MG63 (cell line): ENCODE data around the gene RAB44. TPM values are rescaled to one million over a fixed set of nuclear protein-coding genes. Genes with fewer than 3 reads are reported as not detected.
"Not testable (repeated sequence)": the region's sequence is repeated elsewhere in the genome, so short reads cannot be mapped to it uniquely, and the experiment has no call there.

Experiments
- DNase-seq: peaks from one replicate; pipeline ENCODE4 v3.0.0-alpha.2; 2020
- H3K27me3 ChIP-seq: fragments of 250-450 bp; sonication (Bioruptor Pico); 2 replicates; pipeline ENCODE4 v1.5.1; 2020; ENCODE audit warnings: mild to moderate bottlenecking, moderate library complexity
- H3K36me3 ChIP-seq: fragments of 250-450 bp; sonication (Bioruptor Pico); 2 replicates; pipeline ENCODE4 v1.5.1; 2020; ENCODE audit warnings: mild to moderate bottlenecking, moderate library complexity
- H3K4me3 ChIP-seq: fragments of 250-450 bp; sonication (Bioruptor Pico); 2 replicates; pipeline ENCODE4 v1.5.1; 2020; ENCODE audit warnings: mild to moderate bottlenecking, moderate library complexity
- H3K9me3 ChIP-seq: fragments of 250-450 bp; sonication (Bioruptor Pico); 2 replicates; pipeline ENCODE4 v1.5.1; 2020; ENCODE audit warnings: mild to moderate bottlenecking, moderate library complexity
- total RNA-seq: library from RNA; depleted of rRNA; stranded (reverse); fragments of >200 nt; shearing (Covaris generic); gene quantifications from 2 replicates; pipeline ENCODE4 v1.2.3, GENCODE V29; 2014; ENCODE audit warnings: low replicate concordance

Gene RAB44
- total RNA-seq, 1 experiment from 2014 or later = not detected

DNA sequence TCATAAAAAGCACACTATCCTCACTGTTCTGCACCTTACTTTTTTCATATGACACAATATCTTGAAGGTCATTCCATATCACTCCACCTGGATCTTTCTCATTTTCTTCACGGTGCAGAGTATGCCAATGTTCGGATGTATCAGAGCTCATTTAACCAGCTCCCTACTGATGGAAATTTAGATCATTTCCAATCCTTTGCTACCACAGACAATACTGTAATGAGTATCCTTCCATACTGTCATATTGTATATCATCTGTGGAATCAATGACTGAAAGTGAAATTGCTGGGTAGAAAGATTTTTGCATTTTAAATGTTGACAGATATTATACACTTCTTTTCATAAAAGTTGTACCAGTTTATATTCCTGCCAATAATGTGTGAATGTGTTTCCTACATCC lies 2.2 kb upstream of the RAB44 start:
- Histone ChIP-seq H3K9me3 (peaks cover 2% of the 10 kb centered on the region; the same call in 1 of the 2 replicates), H3K27me3 (no peaks in the 10 kb centered on the region), H3K36me3 (no peaks in the 10 kb centered on the region), H3K4me3 (no peak overlapping the region)
- DNase-seq = no peak

DNA sequence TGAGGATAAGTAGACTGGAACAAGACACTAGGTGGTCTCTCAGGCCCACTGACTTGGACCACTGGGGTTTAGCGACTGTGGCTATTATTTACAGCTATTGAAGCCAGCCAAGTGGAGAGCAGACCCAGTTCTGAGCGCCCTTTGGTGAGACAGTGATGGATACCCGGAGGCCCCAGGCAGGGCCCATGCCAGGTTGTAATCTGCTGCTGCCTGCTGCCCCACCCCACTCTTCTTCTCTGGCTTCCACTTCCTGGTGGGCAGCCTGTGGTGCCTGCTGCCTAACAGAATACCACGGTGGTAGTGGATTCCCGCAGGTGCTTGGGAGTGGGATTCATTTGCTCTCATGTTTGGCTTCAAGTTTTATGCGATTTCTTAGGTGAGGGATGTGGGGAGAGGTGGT lies 570 bp downstream of the RAB44 start:
- DNase-seq = no peak
- H3K9me3 ChIP-seq = peaks cover 2% of the 10 kb centered on the region; the same call in 1 of the 2 replicates
- H3K27me3 ChIP-seq = no peaks in the 10 kb centered on the region
- H3K4me3 ChIP-seq = no peak overlapping the region
- H3K36me3 ChIP-seq = no peaks in the 10 kb centered on the region

GRCh38 chr6:36698871-36699271 lies 1.2 kb downstream of the RAB44 start:
- no peak for DNase-seq
- H3K27me3 ChIP-seq = no peaks in the 10 kb centered on the region
- no peak overlapping the region for H3K4me3 ChIP-seq
- H3K36me3 ChIP-seq = no peaks in the 10 kb centered on the region
- peaks cover 2% of the 10 kb centered on the region; the same call in 1 of the 2 replicates for H3K9me3 ChIP-seq

GRCh38 chr6:36699348-36699747 lies 1.7 kb downstream of the RAB44 start:
- Histone ChIP-seq H3K27me3 (no peaks in the 10 kb centered on the region), H3K36me3 (no peaks in the 10 kb centered on the region), H3K9me3 (peaks cover 2% of the 10 kb centered on the region; the same call in 1 of the 2 replicates), H3K4me3 (no peak overlapping the region)
- no peak for DNase-seq

DNA sequence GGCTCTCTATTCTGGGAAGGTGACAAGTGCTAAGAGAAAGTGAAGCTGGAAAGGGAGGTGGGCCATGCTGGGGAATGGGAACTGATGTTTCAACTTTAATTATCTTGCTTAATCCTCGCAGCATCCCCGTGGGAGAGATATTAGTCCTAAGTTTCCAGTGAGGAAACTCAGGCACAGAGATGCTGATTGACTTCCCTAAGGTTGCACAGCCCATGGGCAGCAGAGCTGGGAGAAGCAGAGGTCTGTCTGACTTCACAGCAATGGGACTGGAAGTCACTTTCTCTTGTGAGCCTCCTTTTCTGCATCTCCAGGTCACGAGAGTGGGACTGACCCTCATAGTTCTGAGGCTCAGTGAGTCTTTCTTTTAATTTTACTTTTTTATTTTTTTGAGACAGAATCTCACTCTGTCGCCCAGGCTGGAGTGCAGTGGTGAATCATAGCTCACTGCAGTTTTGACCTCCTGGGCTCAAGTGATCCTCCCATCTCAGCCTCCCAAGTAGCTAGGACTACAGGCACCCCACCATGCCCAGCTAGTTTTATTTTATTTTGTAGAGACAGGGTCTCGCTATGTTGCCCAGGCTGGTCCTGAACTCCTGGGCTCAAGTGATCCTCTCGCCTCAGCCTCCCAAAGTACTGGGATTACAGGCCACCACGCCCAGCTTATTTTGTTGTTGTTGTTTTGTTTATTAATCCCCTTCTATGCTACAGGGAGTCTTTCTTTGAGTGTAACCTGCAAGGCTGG lies 2.6 kb downstream of the RAB44 start:
- DNase-seq = no peak
- peaks cover 2% of the 10 kb centered on the region; the same call in 1 of the 2 replicates for H3K9me3 ChIP-seq
- no peaks in the 10 kb centered on the region for H3K27me3 ChIP-seq
- no peak overlapping the region for H3K4me3 ChIP-seq
- H3K36me3 ChIP-seq = no peaks in the 10 kb centered on the region

GRCh38 chr6:36700831-36701230 lies 3.2 kb downstream of the RAB44 start:
- no peak for DNase-seq
- H3K36me3 ChIP-seq = no peaks in the 10 kb centered on the region
- no peak overlapping the region for H3K4me3 ChIP-seq
- H3K27me3 ChIP-seq = no peaks in the 10 kb centered on the region
- H3K9me3 ChIP-seq = peaks cover 2% of the 10 kb centered on the region; the same call in 1 of the 2 replicates

DNA sequence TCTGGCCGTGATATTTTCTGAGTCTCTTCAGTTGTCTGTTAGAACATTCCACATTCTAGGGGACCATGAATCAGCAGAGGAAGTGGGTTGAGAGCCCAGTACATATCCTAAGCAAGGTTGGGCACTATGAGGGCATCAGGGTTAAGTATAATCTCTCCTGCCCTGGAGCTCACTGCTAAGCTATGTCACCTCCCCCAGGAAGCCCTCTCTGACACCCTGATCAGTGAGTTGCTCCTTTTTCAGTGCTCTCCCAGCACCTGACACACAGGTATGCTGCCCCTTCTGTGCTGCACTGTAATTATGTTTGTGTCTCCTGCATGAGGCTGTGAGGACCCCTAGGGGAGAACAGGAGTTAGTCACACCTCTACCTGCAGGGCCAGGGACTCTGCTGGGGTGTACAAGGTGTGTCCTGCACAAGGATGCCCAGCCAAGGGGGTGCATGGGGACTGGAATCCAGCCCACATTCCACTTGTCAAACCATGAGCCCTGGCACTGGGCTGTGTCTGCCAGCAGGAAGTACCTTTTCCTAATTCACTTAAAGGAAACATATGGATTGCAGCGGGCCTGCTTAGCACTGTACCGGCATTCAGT lies 3.9 kb downstream of the RAB44 start:
- Histone ChIP-seq H3K4me3 (no peak overlapping the region), H3K9me3 (peaks cover 2% of the 10 kb centered on the region; the same call in 1 of the 2 replicates), H3K27me3 (no peaks in the 10 kb centered on the region), H3K36me3 (no peaks in the 10 kb centered on the region)
- DNase-seq = no peak

DNA sequence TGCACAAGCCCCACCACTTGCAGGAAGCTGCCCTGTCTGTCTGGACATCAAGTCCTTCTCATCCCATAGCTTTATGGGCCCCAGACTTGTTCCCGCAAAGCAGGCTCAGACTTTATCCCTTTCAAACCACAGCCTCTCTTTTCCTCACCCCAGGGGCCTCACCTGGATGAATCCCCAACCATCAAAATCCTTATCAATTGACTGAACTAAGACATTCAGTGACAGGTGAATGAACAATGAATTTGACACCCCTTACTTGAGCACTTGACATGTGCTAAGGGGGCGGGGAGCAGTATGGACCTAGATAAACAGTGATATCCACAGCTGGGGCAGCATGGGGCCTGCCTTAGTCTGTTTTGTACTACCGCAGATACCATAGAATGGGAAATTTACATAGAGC lies 5.0 kb downstream of the RAB44 start:
- Histone ChIP-seq H3K27me3 (no peaks in the 10 kb centered on the region), H3K36me3 (no peaks in the 10 kb centered on the region), H3K9me3 (no peaks in the 10 kb centered on the region), H3K4me3 (no peak overlapping the region)
- no peak for DNase-seq

GRCh38 chr6:36703081-36703606 lies 5.5 kb downstream of the RAB44 start:
- Histone ChIP-seq H3K27me3 (no peaks in the 10 kb centered on the region), H3K4me3 (no peak overlapping the region), H3K36me3 (no peaks in the 10 kb centered on the region), H3K9me3 (no peaks in the 10 kb centered on the region)
- DNase-seq = no peak

DNA sequence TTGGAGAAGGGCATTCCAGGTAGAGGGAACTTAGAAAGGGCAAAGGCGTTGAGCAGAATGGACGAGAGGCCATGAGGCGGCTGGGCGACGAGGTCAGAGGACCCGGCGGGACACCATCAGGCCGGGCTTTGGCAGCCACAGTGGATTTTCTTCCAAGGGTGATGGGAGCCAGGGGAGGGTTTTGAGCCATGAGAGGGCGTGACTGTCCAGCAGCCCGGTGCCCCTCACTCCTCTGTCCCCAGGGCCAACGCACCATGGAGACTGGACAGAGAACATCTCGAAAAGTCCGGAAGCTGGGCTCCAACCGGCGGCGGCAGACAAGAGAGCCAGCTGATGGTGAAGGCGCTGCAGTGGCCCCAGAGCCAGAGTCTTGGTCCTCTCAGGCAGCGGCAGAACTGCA lies 6.4 kb downstream of the RAB44 start:
- DNase-seq = no peak
- Histone ChIP-seq H3K36me3 (no peaks in the 10 kb centered on the region), H3K27me3 (no peaks in the 10 kb centered on the region), H3K4me3 (no peak overlapping the region), H3K9me3 (no peaks in the 10 kb centered on the region)

GRCh38 chr6:36704961-36705577 lies 7.4 kb downstream of the RAB44 start:
- H3K4me3 ChIP-seq, H3K36me3 ChIP-seq, DNase-seq, H3K27me3 ChIP-seq, H3K9me3 ChIP-seq: not testable (repeated sequence)

DNA sequence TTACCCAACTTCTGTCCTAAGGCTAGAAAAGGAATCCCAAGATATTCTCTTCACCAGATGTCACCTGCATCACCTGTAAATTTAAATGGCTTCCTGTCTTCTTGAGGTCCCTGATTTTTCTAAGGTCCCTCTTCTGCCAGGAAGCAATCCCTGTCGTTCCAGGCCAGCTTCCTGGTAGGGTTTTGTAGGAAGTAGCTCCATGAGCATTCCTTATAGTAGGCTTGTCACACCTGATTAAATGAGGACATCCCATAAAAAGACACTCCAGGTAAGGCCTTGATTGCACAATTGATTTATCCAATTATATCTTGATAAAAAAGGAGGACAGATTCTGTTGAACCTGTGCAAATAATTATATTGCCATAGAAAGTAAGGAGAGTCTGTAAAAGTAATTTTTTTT lies 8.7 kb downstream of the RAB44 start:
- Histone ChIP-seq H3K9me3 (no peaks in the 10 kb centered on the region), H3K4me3 (no peak overlapping the region), H3K36me3 (no peaks in the 10 kb centered on the region), H3K27me3 (no peaks in the 10 kb centered on the region)
- DNase-seq = no peak

GRCh38 chr6:36712816-36713215 lies 15.2 kb downstream of the RAB44 start:
- Histone ChIP-seq H3K4me3 (no peak overlapping the region), H3K27me3 (no peaks in the 10 kb centered on the region), H3K36me3 (no peaks in the 10 kb centered on the region), H3K9me3 (no peaks in the 10 kb centered on the region)
- no peak for DNase-seq

GRCh38 chr6:36713846-36714245 lies 16.2 kb downstream of the RAB44 start:
- Histone ChIP-seq H3K36me3 (no peaks in the 10 kb centered on the region), H3K27me3 (no peaks in the 10 kb centered on the region), H3K9me3 (no peaks in the 10 kb centered on the region), H3K4me3 (no peak overlapping the region)
- DNase-seq = no peak

GRCh38 chr6:36714511-36714910 lies 16.9 kb downstream of the RAB44 start:
- Histone ChIP-seq H3K27me3 (no peaks in the 10 kb centered on the region), H3K9me3 (no peaks in the 10 kb centered on the region), H3K4me3 (no peak overlapping the region), H3K36me3 (no peaks in the 10 kb centered on the region)
- DNase-seq = no peak

GRCh38 chr6:36715469-36715868 lies 17.8 kb downstream of the RAB44 start:
- H3K36me3 ChIP-seq = no peaks in the 10 kb centered on the region

DNA sequence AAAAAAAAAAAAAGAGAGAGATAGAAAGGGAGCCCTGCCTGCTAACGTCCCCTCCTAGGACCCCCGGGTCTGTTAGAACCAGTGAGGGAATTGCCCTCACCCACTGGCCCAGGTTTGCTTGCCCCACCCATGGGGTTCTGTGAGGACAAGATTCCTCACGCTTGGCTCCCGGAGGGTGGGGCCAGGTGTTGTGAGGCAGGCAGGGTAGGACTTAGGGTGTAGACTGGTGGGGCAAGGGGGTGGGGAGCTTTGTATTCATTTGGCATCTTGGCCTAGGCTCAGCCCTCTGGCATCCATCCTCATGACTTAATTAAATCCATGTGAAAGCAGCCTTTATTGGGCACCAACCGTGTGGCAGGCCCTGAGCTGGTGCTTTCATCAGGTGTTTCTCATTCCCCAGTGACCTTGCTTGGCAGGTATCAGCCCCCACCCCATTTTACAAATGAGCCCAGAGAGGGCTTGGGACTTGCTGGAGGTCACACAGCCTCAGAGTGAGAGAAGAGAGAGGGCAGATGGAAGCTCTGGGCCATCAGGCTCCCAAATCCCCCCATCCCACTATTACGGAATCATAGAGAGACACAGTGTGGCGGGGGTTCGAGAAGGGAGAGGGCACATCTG lies 19.0 kb downstream of the RAB44 start:
- H3K4me3 ChIP-seq = no peak overlapping the region
- H3K36me3 ChIP-seq = no peaks in the 10 kb centered on the region
- no peaks in the 10 kb centered on the region for H3K9me3 ChIP-seq
- no peak for DNase-seq
- H3K27me3 ChIP-seq = no peaks in the 10 kb centered on the region

More at GRCh38 chr6:36715469-36715868, 17.8 kb downstream of the RAB44 start:
- no peak for DNase-seq
- H3K9me3 ChIP-seq = no peaks in the 10 kb centered on the region
- no peaks in the 10 kb centered on the region for H3K27me3 ChIP-seq
- no peak overlapping the region for H3K4me3 ChIP-seq
